ENCODE data around the gene UROC1. TPM values are rescaled to one million over a fixed set of nuclear protein-coding genes. Genes with fewer than 3 reads are reported as not detected.
A peak's percentile ranks its signal among the peaks of the same experiment; 100 is the strongest.

UROC1 gene
- total and polyA plus RNA-seq, 2 of the 13 experiments (the other 11 are each of a cell fraction or from before 2014, with no cell fraction given), result 0.71 to 1.3 TPM

- TF ChIP-seq ZNF33B (CRISPR knock-in tag; IDR thresholded peaks at IDR 0.05) (no peak), ZNF562 (CRISPR knock-in tag; IDR thresholded peaks at IDR 0.05; ENCODE audit: borderline replicate concordance) (no peak), ZXDC (CRISPR knock-in tag; IDR thresholded peaks at IDR 0.05) (no peak), FOXO4 (CRISPR knock-in tag; conservative IDR thresholded peaks at IDR 0.05) (no peak), KDM5B (CRISPR knock-in tag; IDR thresholded peaks at IDR 0.05; ENCODE audit: borderline replicate concordance) (no peak), SAP130 (CRISPR knock-in tag; IDR thresholded peaks at IDR 0.05; ENCODE audit: low read depth) (no peak), PATZ1 (CRISPR knock-in tag; IDR thresholded peaks at IDR 0.05) (no peak), ZNF672 (CRISPR knock-in tag; IDR thresholded peaks at IDR 0.05) (no peak), RARA (CRISPR knock-in tag; IDR thresholded peaks at IDR 0.05) (no peak), ZNF430 (CRISPR knock-in tag; IDR thresholded peaks at IDR 0.05) (no peak), RCOR2 (CRISPR knock-in tag; IDR thresholded peaks at IDR 0.05) (no peak), CEBPG (CRISPR knock-in tag; IDR thresholded peaks at IDR 0.05) (no peak), STAT6 (CRISPR knock-in tag; IDR thresholded peaks at IDR 0.05; ENCODE audit: borderline replicate concordance) (no peak), SALL2 (CRISPR knock-in tag; IDR thresholded peaks at IDR 0.05) (no peak), POLR2A (IDR thresholded peaks at IDR 0.05; ENCODE audit: insufficient read depth in 1 of 2, low read depth in 2 of 2, low read length in 2 of 2) (no peak), SMC3 (IDR thresholded peaks at IDR 0.05; ENCODE audit: low read length) (no peak), ELF3 (CRISPR knock-in tag; IDR thresholded peaks at IDR 0.05) (no peak), HMGXB4 (CRISPR knock-in tag; IDR thresholded peaks at IDR 0.05; ENCODE audit: borderline replicate concordance in 1 of 2, low read depth in 1 of 2) (peak in 1 of 2 experiments; percentile 65; a peak in 1 of 4 replicates), JUNB (CRISPR knock-in tag; IDR thresholded peaks at IDR 0.05; ENCODE audit: borderline replicate concordance) (no peak), POLR2AphosphoS5 (IDR thresholded peaks at IDR 0.05; ENCODE audit: low read depth, low read length) (no peak), KDM3A (CRISPR knock-in tag; IDR thresholded peaks at IDR 0.05; ENCODE audit: low read depth) (no peak)
These were observed 30.3 kb downstream of the UROC1 start (continued) for GRCh38 chr3:126487151-126487771.
